SU-DHL-6 (cell line): ENCODE measurements around the gene BTBD2.

Experiments
- CTCF ChIP-seq: fragments of 200-600 bp; sonication (generic); IDR thresholded peaks from one replicate; pipeline ENCODE4 v1.5.1; 2017; ENCODE audit warnings: antibody characterized with exemption, mild to moderate bottlenecking, low read length, moderate library complexity; ENCODE audit not compliant: insufficient read depth, poor library complexity, severe bottlenecking
- EZH2phosphoT487 ChIP-seq: fragments of 200-600 bp; sonication (generic), shearing (Covaris generic); conservative IDR thresholded peaks from 2 replicates; pipeline ENCODE4 v1.6.1; 2018; ENCODE audit warnings: mild to moderate bottlenecking, antibody characterized with exemption, low read length, moderate library complexity, mixed read lengths

DNA sequence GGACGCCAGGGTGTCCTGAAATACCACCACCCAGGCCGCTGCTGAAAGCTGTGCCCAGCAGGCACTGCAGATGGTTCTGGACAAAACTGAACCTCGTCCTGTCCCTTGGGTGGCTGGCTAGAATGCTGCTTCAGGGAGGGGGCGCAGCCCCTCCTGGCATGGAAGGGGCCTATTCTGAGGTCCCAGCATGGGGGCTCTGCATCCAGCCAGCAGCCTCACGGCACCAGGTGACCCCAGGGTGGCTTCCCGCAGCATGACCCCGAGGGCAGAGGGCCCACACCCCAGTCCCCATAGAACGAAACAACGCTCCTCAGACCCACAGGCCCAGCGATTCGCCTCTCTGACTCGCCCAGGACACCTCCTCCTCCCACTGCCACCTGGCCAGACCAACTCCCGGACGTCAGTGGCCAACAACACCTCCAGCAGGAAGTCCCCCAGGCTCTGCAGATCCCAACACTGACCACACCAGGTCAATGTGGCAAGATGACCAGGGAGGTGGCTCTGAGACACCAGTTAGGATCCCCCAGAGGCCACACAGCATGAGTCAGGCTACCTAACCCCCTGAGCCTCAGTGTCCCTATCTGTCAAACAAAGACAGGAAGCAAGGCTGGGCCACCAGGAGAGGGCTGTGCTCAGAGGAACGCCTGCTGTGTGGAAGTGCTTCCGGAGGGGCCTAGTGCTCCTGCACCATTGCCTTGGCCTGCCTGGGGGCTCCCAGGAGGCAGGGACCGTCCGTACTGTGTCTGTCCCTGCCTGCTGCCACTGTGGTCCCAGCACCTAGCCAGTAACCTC, 29.4 kb upstream of the BTBD2 start:
- no peak for TF ChIP-seq EZH2phosphoT487
- TF ChIP-seq CTCF = no peak
